ENCODE data around the gene MCC.

Gene MCC

GRCh38 chr5:113319256-113320053 lies 168.8 kb downstream of the MCC start:
- Histone ChIP-seq H3K4me3 (ENCODE audit: insufficient read depth, low read length, poor library complexity, severe bottlenecking) (no peak overlapping the region), H3K9ac (ENCODE audit: low read length) (no peak overlapping the region), H3K27ac (ENCODE audit: low read depth, low read length) (no peak overlapping the region), H3K27me3 (ENCODE audit: low read length) (no peaks in the 10 kb centered on the region), H3K9me3 (ENCODE audit: insufficient read depth, low read length) (no peaks in the 10 kb centered on the region), H2AFZ (ENCODE audit: low read depth, low read length, severe bottlenecking) (no peak overlapping the region), H3K36me3 (ENCODE audit: low read length) (no peaks in the 10 kb centered on the region), H3K9me2 (replicated peaks; ENCODE audit: insufficient read depth, low read length) (no peaks in the 10 kb centered on the region), H3K4me2 (ENCODE audit: low read depth, low read length, poor library complexity, severe bottlenecking) (no peak overlapping the region), H3F3A (ENCODE audit: insufficient read depth) (no peaks in the 10 kb centered on the region), H4K20me1 (ENCODE audit: low read depth, low read length) (no peaks in the 10 kb centered on the region), H3K79me2 (ENCODE audit: insufficient read depth, low read length) (no peaks in the 10 kb centered on the region)
- TF ChIP-seq EZH2phosphoT487 (conservative IDR thresholded peaks at IDR 0.05; ENCODE audit: low read length) (no peak), CTCF (IDR thresholded peaks at IDR 0.05; ENCODE audit: insufficient read depth, low read length, poor library complexity, severe bottlenecking) (no peak)

GRCh38 chr5:113317636-113318035 lies 170.6 kb downstream of the MCC start:
- Histone ChIP-seq H3K36me3 (ENCODE audit: low read length) (no peaks in the 10 kb centered on the region), H3K79me2 (ENCODE audit: insufficient read depth, low read length) (no peaks in the 10 kb centered on the region), H3K4me3 (ENCODE audit: insufficient read depth, low read length, poor library complexity, severe bottlenecking) (no peak overlapping the region), H2AFZ (ENCODE audit: low read depth, low read length, severe bottlenecking) (no peak overlapping the region), H3K9me3 (ENCODE audit: insufficient read depth, low read length) (no peaks in the 10 kb centered on the region), H3K9me2 (replicated peaks; ENCODE audit: insufficient read depth, low read length) (no peaks in the 10 kb centered on the region), H3K27me3 (ENCODE audit: low read length) (no peaks in the 10 kb centered on the region), H3F3A (ENCODE audit: insufficient read depth) (no peaks in the 10 kb centered on the region), H4K20me1 (ENCODE audit: low read depth, low read length) (no peaks in the 10 kb centered on the region), H3K4me2 (ENCODE audit: low read depth, low read length, poor library complexity, severe bottlenecking) (no peak overlapping the region), H3K9ac (ENCODE audit: low read length) (no peak overlapping the region), H3K27ac (ENCODE audit: low read depth, low read length) (no peak overlapping the region)
- TF ChIP-seq CTCF (IDR thresholded peaks at IDR 0.05; ENCODE audit: insufficient read depth, low read length, poor library complexity, severe bottlenecking) (no peak), EZH2phosphoT487 (conservative IDR thresholded peaks at IDR 0.05; ENCODE audit: low read length) (no peak)

- Histone ChIP-seq H3K27ac (ENCODE audit: low read depth, low read length) (no peak overlapping the region), H2AFZ (ENCODE audit: low read depth, low read length, severe bottlenecking) (no peak overlapping the region), H3K36me3 (ENCODE audit: low read length) (no peaks in the 10 kb centered on the region), H3F3A (ENCODE audit: insufficient read depth) (no peaks in the 10 kb centered on the region), H3K27me3 (ENCODE audit: low read length) (no peaks in the 10 kb centered on the region), H3K9ac (ENCODE audit: low read length) (no peak overlapping the region), H3K79me2 (ENCODE audit: insufficient read depth, low read length) (no peaks in the 10 kb centered on the region), H3K9me3 (ENCODE audit: insufficient read depth, low read length) (no peaks in the 10 kb centered on the region), H3K4me3 (ENCODE audit: insufficient read depth, low read length, poor library complexity, severe bottlenecking) (no peak overlapping the region), H4K20me1 (ENCODE audit: low read depth, low read length) (no peaks in the 10 kb centered on the region), H3K4me2 (ENCODE audit: low read depth, low read length, poor library complexity, severe bottlenecking) (no peak overlapping the region), H3K9me2 (replicated peaks; ENCODE audit: insufficient read depth, low read length) (no peaks in the 10 kb centered on the region)
- TF ChIP-seq CTCF (IDR thresholded peaks at IDR 0.05; ENCODE audit: insufficient read depth, low read length, poor library complexity, severe bottlenecking) (no peak), EZH2phosphoT487 (conservative IDR thresholded peaks at IDR 0.05; ENCODE audit: low read length) (no peak)
These were observed 177.0 kb downstream of the MCC start for GRCh38 chr5:113311301-113311700.
